Measurements from ENCODE around the gene FMN1.

DNA sequence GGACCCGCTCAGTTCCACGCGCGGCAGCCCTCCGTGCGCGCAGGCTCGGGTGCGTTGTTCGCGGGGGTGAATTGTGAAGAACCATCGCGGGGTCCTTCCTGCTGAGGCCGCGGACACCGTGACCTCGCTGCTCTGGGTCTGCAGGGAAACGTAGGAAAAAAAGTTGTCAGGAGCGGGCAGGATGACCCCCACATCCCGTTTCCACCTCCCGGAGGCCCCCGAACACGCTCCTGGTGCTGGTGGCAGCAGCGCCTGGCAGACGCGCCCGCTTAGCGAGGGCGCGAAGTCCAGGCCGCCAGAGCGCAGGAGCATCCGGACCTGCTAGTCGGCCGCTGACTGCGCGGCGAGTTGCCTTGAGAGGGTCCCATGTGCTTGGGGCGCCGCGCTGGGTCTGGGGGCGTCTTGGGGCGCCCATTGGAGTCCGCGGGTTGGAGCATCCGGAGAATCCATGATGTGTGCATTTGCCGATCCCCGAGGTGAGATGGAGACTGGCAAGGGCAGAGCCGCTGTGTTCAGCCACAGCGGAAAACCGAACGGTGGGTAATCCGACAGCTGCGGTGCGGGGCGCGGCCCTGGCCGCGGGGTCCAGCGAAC lies 476.2 kb downstream of the FMN1 start:
- TF ChIP-seq CTCF (IDR thresholded peaks at IDR 0.05; ENCODE audit: poor library complexity, severe bottlenecking): no peak
- peak; percentile 31 for TF ChIP-seq MXI1 (conservative IDR thresholded peaks at IDR 0.05; ENCODE audit: poor library complexity, severe bottlenecking)
- TF ChIP-seq REST (IDR thresholded peaks at IDR 0.05; ENCODE audit: borderline replicate concordance): no peak
- peak; percentile 67 for TF ChIP-seq EZH2 (IDR thresholded peaks at IDR 0.05; ENCODE audit: borderline replicate concordance, insufficient read depth, low read length, poor library complexity, severe bottlenecking)
- TF ChIP-seq TAF1 (IDR thresholded peaks at IDR 0.05; ENCODE audit: low read depth): no peak
- no peak for TF ChIP-seq POLR2AphosphoS5 (IDR thresholded peaks at IDR 0.05)
- no peak for TF ChIP-seq EP300 (conservative IDR thresholded peaks at IDR 0.05; ENCODE audit: poor library complexity, severe bottlenecking)
- TF ChIP-seq SMC3 (conservative IDR thresholded peaks at IDR 0.05; ENCODE audit: poor library complexity): no peak
- no peak for TF ChIP-seq RAD21 (conservative IDR thresholded peaks at IDR 0.05)
